Esophagus muscularis mucosa (tissue), 3 donors: ENCODE data around the gene MRPS33.

Experiments
- POLR2A ChIP-seq: fragments of 450-650 bp; IDR thresholded peaks from one replicate; pipeline ENCODE4 v1.6.1; 2017; ENCODE audit warnings: antibody characterized with exemption, moderate library complexity, mild to moderate bottlenecking, low read depth
- TF ChIP-seq, protein P1 (sequence below), 3 experiments: fragments of 200-600 bp in 2 of 3; fragments of 450-650 bp in 1 of 3; sonication (generic) in 2 of 3; IDR thresholded peaks; one replicate each; pipeline ENCODE4 v1.5.1; 2017 to 2019; ENCODE audit warnings: antibody characterized with exemption in 3 of 3, mild to moderate bottlenecking in 2 of 3, moderate library complexity in 1 of 3

DNA sequence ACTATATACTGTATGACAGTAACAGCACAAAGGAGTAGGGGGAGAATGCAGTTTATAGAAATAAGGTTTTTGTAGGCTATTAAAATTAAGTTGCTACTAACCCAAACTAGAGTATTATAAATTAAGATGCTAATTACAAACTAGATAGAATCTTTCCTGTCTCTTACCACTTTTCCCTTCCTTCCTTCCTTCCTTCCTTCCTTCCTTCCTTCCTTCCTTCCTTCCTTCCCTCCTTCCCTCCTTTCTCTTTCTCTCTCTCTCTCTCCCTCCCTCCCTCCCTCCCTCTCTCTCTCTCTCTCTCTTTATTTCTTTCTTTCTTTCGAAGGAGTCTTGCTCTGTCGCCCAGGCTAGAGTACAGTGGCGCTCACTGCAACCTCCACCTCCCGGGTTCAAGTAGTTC lies 53.6 kb downstream of the MRPS33 start:
- TF ChIP-seq, protein P1, sequence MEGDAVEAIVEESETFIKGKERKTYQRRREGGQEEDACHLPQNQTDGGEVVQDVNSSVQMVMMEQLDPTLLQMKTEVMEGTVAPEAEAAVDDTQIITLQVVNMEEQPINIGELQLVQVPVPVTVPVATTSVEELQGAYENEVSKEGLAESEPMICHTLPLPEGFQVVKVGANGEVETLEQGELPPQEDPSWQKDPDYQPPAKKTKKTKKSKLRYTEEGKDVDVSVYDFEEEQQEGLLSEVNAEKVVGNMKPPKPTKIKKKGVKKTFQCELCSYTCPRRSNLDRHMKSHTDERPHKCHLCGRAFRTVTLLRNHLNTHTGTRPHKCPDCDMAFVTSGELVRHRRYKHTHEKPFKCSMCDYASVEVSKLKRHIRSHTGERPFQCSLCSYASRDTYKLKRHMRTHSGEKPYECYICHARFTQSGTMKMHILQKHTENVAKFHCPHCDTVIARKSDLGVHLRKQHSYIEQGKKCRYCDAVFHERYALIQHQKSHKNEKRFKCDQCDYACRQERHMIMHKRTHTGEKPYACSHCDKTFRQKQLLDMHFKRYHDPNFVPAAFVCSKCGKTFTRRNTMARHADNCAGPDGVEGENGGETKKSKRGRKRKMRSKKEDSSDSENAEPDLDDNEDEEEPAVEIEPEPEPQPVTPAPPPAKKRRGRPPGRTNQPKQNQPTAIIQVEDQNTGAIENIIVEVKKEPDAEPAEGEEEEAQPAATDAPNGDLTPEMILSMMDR (IDR thresholded peaks at IDR 0.05), result no peak
- no peak for TF ChIP-seq POLR2A
